ENCODE results near the gene SLC24A3. TPM values are rescaled to one million over a fixed set of nuclear protein-coding genes. Genes with fewer than 3 reads are reported as not detected.

SLC24A3 gene
- polyA plus RNA-seq, 1 donor (not counting 4 experiments of a cell fraction or from before 2014, with no cell fraction given), result 0.17 TPM

DNA sequence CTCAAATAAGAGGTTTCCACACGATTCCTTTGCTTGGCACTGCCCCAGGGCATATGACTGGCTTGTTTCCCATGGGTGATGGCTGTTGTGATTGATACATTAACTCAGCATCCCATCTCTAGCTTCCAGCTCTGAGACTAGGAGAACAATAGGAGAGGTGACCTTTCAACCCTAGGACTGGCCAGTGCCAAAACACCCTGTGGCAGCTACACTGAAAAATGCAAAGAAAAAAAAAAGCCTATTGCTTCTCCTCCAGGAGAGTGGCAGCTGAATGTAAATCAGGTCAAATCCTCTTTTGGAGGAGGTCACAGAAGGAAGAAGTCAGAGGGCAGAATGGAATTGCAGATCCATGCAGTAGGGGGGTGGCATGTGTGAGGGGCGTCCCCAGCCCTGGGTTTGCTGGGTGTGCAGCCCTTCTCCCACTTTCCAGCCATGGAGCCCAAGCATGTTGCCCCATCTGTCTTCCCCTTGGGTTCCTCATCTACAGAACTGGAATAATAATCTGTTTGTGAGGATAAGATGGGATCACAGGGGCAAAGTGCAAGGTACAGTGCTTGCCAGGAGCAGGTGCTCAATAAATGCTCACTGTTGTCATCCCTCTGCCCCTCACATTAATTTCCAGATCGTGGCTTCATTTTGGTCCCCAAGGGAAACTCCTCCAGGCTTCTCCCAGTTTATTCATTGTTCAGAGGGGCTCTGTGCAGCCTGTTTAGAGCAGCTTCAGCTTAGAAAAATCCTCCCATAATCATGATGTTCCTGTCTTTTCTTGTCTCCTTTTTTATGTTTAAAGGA lies 300.6 kb downstream of the SLC24A3 start:
- dilution Hi-C loops (cut with MboI; ENCODE audit: extremely low pct_ligation_motif_present, low sequenced_read_pairs), result no loop called here
- no peaks in the 10 kb centered on the region for H3K36me3 ChIP-seq (ENCODE audit: control insufficient read depth in 2 of 2, extremely low read depth in 1 of 2, insufficient read depth in 2 of 2, low read length in 2 of 2)
- no peak for FAIRE-seq
- no peak overlapping the region for H3K9ac ChIP-seq (ENCODE audit: control insufficient read depth, extremely low read depth, insufficient read depth, low read length)
- DNase-seq (ENCODE audit: low read depth, low spot score), result no peak
- no peaks in the 10 kb centered on the region for H3K4me1 ChIP-seq (ENCODE audit: control insufficient read depth, extremely low read depth, insufficient read depth, low read length)
- TF ChIP-seq EZH2 (IDR thresholded peaks at IDR 0.05; ENCODE audit: low read length), result no peak
- TF ChIP-seq, protein P1, sequence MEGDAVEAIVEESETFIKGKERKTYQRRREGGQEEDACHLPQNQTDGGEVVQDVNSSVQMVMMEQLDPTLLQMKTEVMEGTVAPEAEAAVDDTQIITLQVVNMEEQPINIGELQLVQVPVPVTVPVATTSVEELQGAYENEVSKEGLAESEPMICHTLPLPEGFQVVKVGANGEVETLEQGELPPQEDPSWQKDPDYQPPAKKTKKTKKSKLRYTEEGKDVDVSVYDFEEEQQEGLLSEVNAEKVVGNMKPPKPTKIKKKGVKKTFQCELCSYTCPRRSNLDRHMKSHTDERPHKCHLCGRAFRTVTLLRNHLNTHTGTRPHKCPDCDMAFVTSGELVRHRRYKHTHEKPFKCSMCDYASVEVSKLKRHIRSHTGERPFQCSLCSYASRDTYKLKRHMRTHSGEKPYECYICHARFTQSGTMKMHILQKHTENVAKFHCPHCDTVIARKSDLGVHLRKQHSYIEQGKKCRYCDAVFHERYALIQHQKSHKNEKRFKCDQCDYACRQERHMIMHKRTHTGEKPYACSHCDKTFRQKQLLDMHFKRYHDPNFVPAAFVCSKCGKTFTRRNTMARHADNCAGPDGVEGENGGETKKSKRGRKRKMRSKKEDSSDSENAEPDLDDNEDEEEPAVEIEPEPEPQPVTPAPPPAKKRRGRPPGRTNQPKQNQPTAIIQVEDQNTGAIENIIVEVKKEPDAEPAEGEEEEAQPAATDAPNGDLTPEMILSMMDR (optimal IDR thresholded peaks at IDR 0.05 in 1 of 3, IDR thresholded peaks at IDR 0.05 in 1 of 3, conservative IDR thresholded peaks at IDR 0.05 in 1 of 3; ENCODE audit: extremely low read depth in 1 of 3, insufficient read depth in 2 of 3, low read length in 3 of 3), result no peak
- no peaks in the 10 kb centered on the region for H3K79me2 ChIP-seq (ENCODE audit: control insufficient read depth, insufficient read depth, low read length)
- H2AFZ ChIP-seq (ENCODE audit: control insufficient read depth, low read length), result no peak overlapping the region
- no peak overlapping the region for H3K4me2 ChIP-seq (ENCODE audit: control insufficient read depth, extremely low read depth, insufficient read depth, low read depth, low read length)
- no peak overlapping the region for H3K27ac ChIP-seq (ENCODE audit: control insufficient read depth, insufficient read depth, low read length)
- H3K9me3 ChIP-seq (ENCODE audit: control insufficient read depth, low read depth, low read length), result no peaks in the 10 kb centered on the region
- H3K9me1 ChIP-seq (ENCODE audit: control insufficient read depth, extremely low read depth, insufficient read depth, low read length), result no peaks in the 10 kb centered on the region
- H3K4me3 ChIP-seq (ENCODE audit: control insufficient read depth in 2 of 3, extremely low read depth in 1 of 3, insufficient read depth in 2 of 3, low read depth in 1 of 3, low read length in 3 of 3), result no peak overlapping the region
- H4K20me1 ChIP-seq (ENCODE audit: control insufficient read depth, extremely low read depth, insufficient read depth, low read length), result no peaks in the 10 kb centered on the region
- no peaks in the 10 kb centered on the region for H3K27me3 ChIP-seq (ENCODE audit: control insufficient read depth, extremely low read depth, insufficient read depth, low read length)

DNA sequence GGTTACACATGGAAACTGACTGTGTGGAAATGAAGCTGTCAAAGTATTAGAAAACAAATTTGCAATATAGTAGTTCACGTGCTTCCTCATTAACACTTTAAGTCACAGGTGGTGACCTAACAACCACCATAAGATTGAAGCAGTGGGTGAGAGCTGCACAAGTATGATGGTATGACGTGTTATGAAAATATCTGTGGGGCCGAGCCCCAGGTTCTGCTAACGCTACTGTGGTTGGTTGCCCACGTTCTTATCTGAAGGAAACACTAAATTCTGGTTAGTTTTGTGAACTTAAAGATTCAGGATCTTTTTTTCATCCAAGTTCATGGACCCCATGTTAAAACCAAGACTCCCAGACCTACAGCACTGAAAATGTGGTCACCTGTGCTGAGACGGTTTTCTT lies 302.6 kb downstream of the SLC24A3 start:
- H3K4me1 ChIP-seq (ENCODE audit: control insufficient read depth, extremely low read depth, insufficient read depth, low read length), result no peaks in the 10 kb centered on the region
- no peak overlapping the region for H3K9ac ChIP-seq (ENCODE audit: control insufficient read depth, extremely low read depth, insufficient read depth, low read length)
- no peak overlapping the region for H3K4me2 ChIP-seq (ENCODE audit: control insufficient read depth, extremely low read depth, insufficient read depth, low read depth, low read length)
- no peaks in the 10 kb centered on the region for H3K9me3 ChIP-seq (ENCODE audit: control insufficient read depth, low read depth, low read length)
- dilution Hi-C loops (cut with MboI; ENCODE audit: extremely low pct_ligation_motif_present, low sequenced_read_pairs), result no loop called here
- H4K20me1 ChIP-seq (ENCODE audit: control insufficient read depth, extremely low read depth, insufficient read depth, low read length), result no peaks in the 10 kb centered on the region
- FAIRE-seq, result no peak
- TF ChIP-seq, protein P1 (optimal IDR thresholded peaks at IDR 0.05 in 1 of 3, IDR thresholded peaks at IDR 0.05 in 1 of 3, conservative IDR thresholded peaks at IDR 0.05 in 1 of 3; ENCODE audit: extremely low read depth in 1 of 3, insufficient read depth in 2 of 3, low read length in 3 of 3), result no peak
- TF ChIP-seq EZH2 (IDR thresholded peaks at IDR 0.05; ENCODE audit: low read length), result no peak
- H3K79me2 ChIP-seq (ENCODE audit: control insufficient read depth, insufficient read depth, low read length), result no peaks in the 10 kb centered on the region
- H3K27ac ChIP-seq (ENCODE audit: control insufficient read depth, insufficient read depth, low read length), result no peak overlapping the region
- H3K9me1 ChIP-seq (ENCODE audit: control insufficient read depth, extremely low read depth, insufficient read depth, low read length), result no peaks in the 10 kb centered on the region
- H3K27me3 ChIP-seq (ENCODE audit: control insufficient read depth, extremely low read depth, insufficient read depth, low read length), result peaks cover 5% of the 10 kb centered on the region
- no peak overlapping the region for H3K4me3 ChIP-seq (ENCODE audit: control insufficient read depth in 2 of 3, extremely low read depth in 1 of 3, insufficient read depth in 2 of 3, low read depth in 1 of 3, low read length in 3 of 3)
- DNase-seq (ENCODE audit: low read depth, low spot score), result no peak
- no peaks in the 10 kb centered on the region for H3K36me3 ChIP-seq (ENCODE audit: control insufficient read depth in 2 of 2, extremely low read depth in 1 of 2, insufficient read depth in 2 of 2, low read length in 2 of 2)
- no peak overlapping the region for H2AFZ ChIP-seq (ENCODE audit: control insufficient read depth, low read length)
